IPS-20b (cell line): ENCODE data around the gene VEGFB.

ENCODE experiments used
- H3K27ac ChIP-seq: one replicate; pipeline ENCODE4 v1.5.1; 2013; ENCODE audit warnings: low read length
- H3K27me3 ChIP-seq: 2 replicates; pipeline ENCODE4 v1.6.1; 2013; ENCODE audit warnings: mild to moderate bottlenecking, low read length, inconsistent platforms; ENCODE audit not compliant: insufficient read depth
- H3K36me3 ChIP-seq: 2 replicates; pipeline ENCODE4 v1.6.1; 2013; ENCODE audit warnings: low read depth, mild to moderate bottlenecking, inconsistent platforms, low read length, moderate library complexity; ENCODE audit not compliant: insufficient read depth
- H3K4me1 ChIP-seq: 2 replicates; pipeline ENCODE4 v1.6.1; 2013; ENCODE audit warnings: mild to moderate bottlenecking, control low read depth, inconsistent platforms, low read length, moderate library complexity; ENCODE audit not compliant: insufficient read depth
- H3K4me3 ChIP-seq: 2 replicates; pipeline ENCODE4 v1.5.1; 2013; ENCODE audit warnings: mild to moderate bottlenecking, low read length, inconsistent platforms
- H3K9ac ChIP-seq: 2 replicates; pipeline ENCODE4 v1.6.1; 2013; ENCODE audit warnings: low read depth, mild to moderate bottlenecking, inconsistent platforms, low read length, moderate library complexity
- H3K9me3 ChIP-seq: 2 replicates; pipeline ENCODE4 v1.6.1; 2013; ENCODE audit warnings: mild to moderate bottlenecking, low read depth, low read length, inconsistent platforms; ENCODE audit not compliant: insufficient read depth

Gene VEGFB

GRCh38 chr11:64268893-64269539 is 34.6 kb downstream of the VEGFB start:
- peak overlapping the region; percentile 90 for H3K9ac ChIP-seq
- peaks cover 29% of the 10 kb centered on the region for H3K36me3 ChIP-seq
- H3K4me1 ChIP-seq: peaks cover 3% of the 10 kb centered on the region
- no peaks in the 10 kb centered on the region for H3K9me3 ChIP-seq
- peak overlapping the region; percentile 81 for H3K4me3 ChIP-seq
- no peaks in the 10 kb centered on the region for H3K27me3 ChIP-seq
- peak overlapping the region; percentile 25 for H3K27ac ChIP-seq

GRCh38 chr11:64269540-64270220 is 35.3 kb downstream of the VEGFB start:
- peaks cover 22% of the 10 kb centered on the region for H3K36me3 ChIP-seq
- peak overlapping the region; percentile 90 for H3K9ac ChIP-seq
- H3K4me3 ChIP-seq: peak overlapping the region; percentile 81
- no peaks in the 10 kb centered on the region for H3K9me3 ChIP-seq
- H3K27ac ChIP-seq: peak overlapping the region; percentile 25
- H3K27me3 ChIP-seq: no peaks in the 10 kb centered on the region
- peaks cover 3% of the 10 kb centered on the region for H3K4me1 ChIP-seq

GRCh38 chr11:64275031-64275800 is 40.8 kb downstream of the VEGFB start:
- Histone ChIP-seq H3K27ac (no peak overlapping the region), H3K4me3 (no peak overlapping the region), H3K9me3 (no peaks in the 10 kb centered on the region), H3K4me1 (peaks cover 6% of the 10 kb centered on the region; the same call in 1 of the 2 replicates), H3K27me3 (no peaks in the 10 kb centered on the region), H3K36me3 (peaks cover 6% of the 10 kb centered on the region; the same call in 1 of the 2 replicates), H3K9ac (no peak overlapping the region)

- H3K27ac ChIP-seq: no peak overlapping the region
- H3K4me3 ChIP-seq: no peak overlapping the region
- H3K9ac ChIP-seq: no peak overlapping the region
- H3K36me3 ChIP-seq: peaks cover 6% of the 10 kb centered on the region; the same call in 1 of the 2 replicates
- H3K27me3 ChIP-seq: no peaks in the 10 kb centered on the region
- peaks cover 6% of the 10 kb centered on the region; the same call in 1 of the 2 replicates for H3K4me1 ChIP-seq
- no peaks in the 10 kb centered on the region for H3K9me3 ChIP-seq
Measured at GRCh38 chr11:64275841-64276240, 41.5 kb downstream of the VEGFB start.

- Histone ChIP-seq H3K9ac (no peak overlapping the region), H3K36me3 (peaks cover 6% of the 10 kb centered on the region; the same call in 1 of the 2 replicates), H3K4me1 (peaks cover 6% of the 10 kb centered on the region; the same call in 1 of the 2 replicates), H3K27me3 (no peaks in the 10 kb centered on the region), H3K27ac (no peak overlapping the region), H3K4me3 (no peak overlapping the region), H3K9me3 (no peaks in the 10 kb centered on the region)
Measured at GRCh38 chr11:64276653-64277431, 42.5 kb downstream of the VEGFB start.

- H3K4me1 ChIP-seq: peaks cover 6% of the 10 kb centered on the region; the same call in 1 of the 2 replicates
- no peak overlapping the region for H3K9ac ChIP-seq
- no peaks in the 10 kb centered on the region for H3K27me3 ChIP-seq
- peaks cover 6% of the 10 kb centered on the region; the same call in 1 of the 2 replicates for H3K36me3 ChIP-seq
- H3K4me3 ChIP-seq: no peak overlapping the region
- no peaks in the 10 kb centered on the region for H3K9me3 ChIP-seq
- H3K27ac ChIP-seq: no peak overlapping the region
Measured at GRCh38 chr11:64278576-64279190, 44.3 kb downstream of the VEGFB start.

- Histone ChIP-seq H3K27ac (no peak overlapping the region), H3K4me3 (no peak overlapping the region)
Measured at GRCh38 chr11:64281957-64282770, 47.8 kb downstream of the VEGFB start.

GRCh38 chr11:64283092-64283491 is 48.7 kb downstream of the VEGFB start:
- H3K9ac ChIP-seq: no peak overlapping the region
- no peak overlapping the region for H3K4me3 ChIP-seq
- H3K4me1 ChIP-seq: no peaks in the 10 kb centered on the region
- no peak overlapping the region for H3K27ac ChIP-seq
- H3K36me3 ChIP-seq: no peaks in the 10 kb centered on the region
- H3K27me3 ChIP-seq: peaks cover 9% of the 10 kb centered on the region; the same call in 1 of the 2 replicates
- H3K9me3 ChIP-seq: no peaks in the 10 kb centered on the region

More at GRCh38 chr11:64281957-64282770, 47.8 kb downstream of the VEGFB start:
- H3K4me1 ChIP-seq: no peaks in the 10 kb centered on the region
- H3K27me3 ChIP-seq: peaks cover 6% of the 10 kb centered on the region; the same call in 1 of the 2 replicates
- H3K36me3 ChIP-seq: peaks cover 6% of the 10 kb centered on the region; the same call in 1 of the 2 replicates
- no peaks in the 10 kb centered on the region for H3K9me3 ChIP-seq
- H3K9ac ChIP-seq: no peak overlapping the region

GRCh38 chr11:64284048-64284961 is 49.9 kb downstream of the VEGFB start, which contains the start of gene BAD:
Gene BAD (minus strand): TSS chr11:64284665. CDS start chr11:64284368, 297 bp downstream.
- Histone ChIP-seq H3K9ac (peak within 1 kb of the TSS; percentile 67), H3K4me1 (no peaks in the 10 kb centered on the region), H3K9me3 (no peaks in the 10 kb centered on the region), H3K4me3 (peak within 1 kb of the TSS; percentile 82), H3K36me3 (no peaks in the 10 kb centered on the region), H3K27me3 (peaks cover 16% of the 10 kb centered on the region), H3K27ac (no peak within 1 kb of the TSS)
